RWPE1 (cell line): Measurements from ENCODE around the gene SRSF12.
"Not testable (repeated sequence)": the region's sequence is repeated elsewhere in the genome, so short reads cannot be mapped to it uniquely, and the experiment has no call there.

ENCODE experiments used
- CTCF ChIA-PET: fragments of 350-600 bp; sonication (Branson Sonifier 250); formaldehyde crosslinking; extraction: SDS; loops from one replicate; lab custom pipeline; 2021; lab: Yijun Ruan, JAX
- POLR2A ChIA-PET: fragments of 400-600 bp; formaldehyde crosslinking; extraction: SDS; loops from one replicate; lab custom pipeline; 2020; ENCODE audit warnings: antibody characterized with exemption; ENCODE audit not compliant: low non-redundant PET; lab: Yijun Ruan, JAX
- DNase-seq: peaks from one replicate; pipeline ENCODE4 v3.0.0; 2012; ENCODE audit warnings: low spot score
- H3K27ac ChIP-seq: fragments of 450-650 bp; 2 replicates; pipeline ENCODE4 v1.5.1; 2017
- TF ChIP-seq, protein P1 (sequence below): fragments of 450-650 bp; conservative IDR thresholded peaks from 2 replicates; pipeline ENCODE4 v1.5.1; 2017; ENCODE audit warnings: low read depth, mild to moderate bottlenecking

Gene SRSF12

DNA sequence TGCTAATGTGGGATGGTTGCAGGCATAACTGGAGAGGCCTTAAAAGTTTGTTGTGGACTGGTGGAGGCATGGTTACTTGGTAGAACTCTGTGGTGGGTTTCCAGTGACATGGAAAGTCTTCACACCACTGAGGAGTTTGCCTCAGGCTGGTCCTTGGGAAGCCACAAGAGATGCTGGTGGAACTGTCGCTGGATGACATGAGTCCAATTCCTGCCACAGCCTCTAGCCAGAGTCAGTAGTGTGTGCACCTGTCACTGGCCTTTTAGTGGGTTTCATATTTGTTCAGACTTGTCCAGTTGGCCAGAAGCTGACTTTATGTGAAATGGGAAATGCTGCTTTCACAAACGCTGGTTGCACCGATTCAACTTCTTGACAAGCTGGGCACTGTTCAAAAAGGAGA lies 13.7 kb upstream of the SRSF12 start:
- DNase-seq, result no peak
- TF ChIP-seq, protein P1, sequence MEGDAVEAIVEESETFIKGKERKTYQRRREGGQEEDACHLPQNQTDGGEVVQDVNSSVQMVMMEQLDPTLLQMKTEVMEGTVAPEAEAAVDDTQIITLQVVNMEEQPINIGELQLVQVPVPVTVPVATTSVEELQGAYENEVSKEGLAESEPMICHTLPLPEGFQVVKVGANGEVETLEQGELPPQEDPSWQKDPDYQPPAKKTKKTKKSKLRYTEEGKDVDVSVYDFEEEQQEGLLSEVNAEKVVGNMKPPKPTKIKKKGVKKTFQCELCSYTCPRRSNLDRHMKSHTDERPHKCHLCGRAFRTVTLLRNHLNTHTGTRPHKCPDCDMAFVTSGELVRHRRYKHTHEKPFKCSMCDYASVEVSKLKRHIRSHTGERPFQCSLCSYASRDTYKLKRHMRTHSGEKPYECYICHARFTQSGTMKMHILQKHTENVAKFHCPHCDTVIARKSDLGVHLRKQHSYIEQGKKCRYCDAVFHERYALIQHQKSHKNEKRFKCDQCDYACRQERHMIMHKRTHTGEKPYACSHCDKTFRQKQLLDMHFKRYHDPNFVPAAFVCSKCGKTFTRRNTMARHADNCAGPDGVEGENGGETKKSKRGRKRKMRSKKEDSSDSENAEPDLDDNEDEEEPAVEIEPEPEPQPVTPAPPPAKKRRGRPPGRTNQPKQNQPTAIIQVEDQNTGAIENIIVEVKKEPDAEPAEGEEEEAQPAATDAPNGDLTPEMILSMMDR, result no peak
- POLR2A ChIA-PET, result no interaction called here
- CTCF ChIA-PET, result no interaction called here
- H3K27ac ChIP-seq, result no peak overlapping the region

DNA sequence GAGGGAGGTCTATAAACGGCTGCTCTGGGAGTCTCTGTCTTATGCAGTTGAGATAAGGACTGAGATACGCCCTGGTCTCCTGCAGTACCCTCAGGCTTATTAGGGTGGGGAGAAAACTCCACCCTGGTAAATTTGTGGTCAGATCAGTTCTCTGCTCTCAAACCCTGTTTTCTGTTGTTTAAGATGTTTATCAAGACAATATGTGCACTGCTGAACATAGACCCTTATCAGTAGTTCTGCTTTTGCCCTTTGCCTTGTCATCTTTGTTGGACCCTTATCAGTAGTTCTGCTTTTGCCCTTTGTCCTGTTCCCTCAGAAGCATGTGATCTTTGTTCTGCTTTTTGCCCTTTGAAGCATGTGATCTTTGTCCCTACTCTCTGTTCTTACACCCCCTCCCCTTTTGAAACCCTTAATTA lies 10.4 kb upstream of the SRSF12 start:
- DNase-seq, CTCF ChIA-PET, H3K27ac ChIP-seq, POLR2A ChIA-PET: not testable (repeated sequence)

DNA sequence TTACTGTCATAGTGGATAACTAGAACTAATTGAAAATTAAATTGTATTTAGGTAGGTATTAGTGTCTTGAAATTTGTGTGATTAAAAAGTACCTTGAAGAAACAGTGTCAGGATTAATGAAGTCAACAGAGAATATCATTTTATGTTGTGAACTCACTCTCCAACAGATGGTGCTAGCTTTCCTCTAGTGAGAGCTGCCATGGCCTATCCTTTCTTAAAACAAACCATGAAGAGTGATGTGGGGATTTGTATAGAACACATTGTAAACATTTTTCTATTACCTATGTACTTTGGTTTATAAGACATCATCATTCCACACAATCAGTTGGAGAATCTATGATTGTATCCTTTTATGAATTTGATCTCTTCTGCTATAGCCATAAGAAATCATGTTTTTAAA lies 4.8 kb upstream of the SRSF12 start:
- TF ChIP-seq, protein P1, result peak; percentile 67
- ChIA-PET CTCF (interaction anchor here (0.6 to 1.7 kb wide), 5 partner anchors 41 to 249 kb away, joined by 3 to 11 read pairs (median 3); no protein-coding TSS in a partner anchor), POLR2A (no interaction called here)
- H3K27ac ChIP-seq, result no peak overlapping the region
- DNase-seq, result peak; percentile 36

DNA sequence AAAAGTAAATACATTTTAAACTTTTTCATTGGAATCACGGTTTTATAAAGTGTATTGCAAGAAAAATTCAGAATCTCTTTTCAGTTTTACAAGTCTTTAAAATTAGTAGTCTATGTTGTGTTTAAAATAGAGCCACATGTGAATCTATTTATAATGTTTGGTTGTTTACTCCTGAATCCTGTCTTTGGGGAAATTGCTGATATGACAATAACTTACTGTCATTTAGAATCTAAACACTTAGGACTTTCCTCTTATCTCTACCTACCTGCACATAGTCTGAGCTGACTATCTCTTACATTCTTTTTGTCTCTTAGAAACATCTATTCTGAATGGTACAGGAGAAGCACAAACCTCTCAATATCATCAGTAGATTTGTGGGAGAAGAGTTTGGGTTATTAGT lies 4.1 kb upstream of the SRSF12 start:
- ChIA-PET POLR2A (no interaction called here), CTCF (interaction anchor here (0.6 to 1.7 kb wide), 2 partner anchors 233 to 250 kb away, joined by 3 to 5 read pairs; no protein-coding TSS in a partner anchor)
- no peak for DNase-seq

DNA sequence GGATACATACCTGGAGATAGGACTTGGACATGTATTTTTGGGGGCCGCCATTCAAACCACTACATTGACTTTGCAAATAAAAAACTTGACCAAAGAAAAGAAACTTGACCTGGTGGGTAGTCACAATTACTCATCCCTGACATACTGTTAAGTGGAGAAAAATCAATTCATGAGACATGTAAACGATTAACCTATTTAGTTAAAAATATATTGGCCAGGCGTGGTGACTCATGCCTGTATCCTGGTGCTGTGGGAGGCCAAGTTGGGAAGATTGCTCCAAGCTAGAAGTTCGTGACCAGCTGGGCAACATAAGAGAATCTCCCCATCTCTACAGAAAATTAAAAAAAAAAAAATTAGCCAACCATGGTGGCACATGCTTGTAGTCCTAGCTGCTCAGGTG lies 2.5 kb upstream of the SRSF12 start:
- ChIA-PET POLR2A (no interaction called here), CTCF (no interaction called here)
- TF ChIP-seq, protein P1, result no peak
- DNase-seq, result no peak
- H3K27ac ChIP-seq, result no peak overlapping the region

More for the DNA sequence above, 4.1 kb upstream of the SRSF12 start:
- no peak overlapping the region for H3K27ac ChIP-seq
- TF ChIP-seq, protein P1, result no peak

DNA sequence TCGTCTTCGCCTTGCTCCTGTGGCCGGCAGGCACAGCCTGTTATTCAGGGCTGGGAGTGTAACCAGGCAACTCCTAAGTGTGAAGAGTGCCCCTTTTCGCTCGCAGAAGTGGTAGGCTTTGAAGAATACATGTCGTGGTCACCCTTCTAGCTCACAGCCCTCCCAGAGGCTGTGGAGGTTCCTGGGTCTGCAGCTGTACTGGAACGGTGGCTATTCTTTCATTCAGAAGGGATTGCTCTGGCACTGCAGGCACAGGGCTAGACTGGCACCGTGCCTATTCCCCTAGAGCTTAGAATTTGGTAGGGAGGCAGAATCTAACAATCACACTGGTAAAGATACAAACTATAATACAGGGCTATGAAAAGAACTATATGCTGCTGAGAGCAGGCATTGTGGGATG lies 1.1 kb upstream of the SRSF12 start:
- ChIA-PET POLR2A (no interaction called here), CTCF (no interaction called here)
- H3K27ac ChIP-seq, result no peak overlapping the region
- TF ChIP-seq, protein P1, result no peak
- DNase-seq, result no peak

DNA sequence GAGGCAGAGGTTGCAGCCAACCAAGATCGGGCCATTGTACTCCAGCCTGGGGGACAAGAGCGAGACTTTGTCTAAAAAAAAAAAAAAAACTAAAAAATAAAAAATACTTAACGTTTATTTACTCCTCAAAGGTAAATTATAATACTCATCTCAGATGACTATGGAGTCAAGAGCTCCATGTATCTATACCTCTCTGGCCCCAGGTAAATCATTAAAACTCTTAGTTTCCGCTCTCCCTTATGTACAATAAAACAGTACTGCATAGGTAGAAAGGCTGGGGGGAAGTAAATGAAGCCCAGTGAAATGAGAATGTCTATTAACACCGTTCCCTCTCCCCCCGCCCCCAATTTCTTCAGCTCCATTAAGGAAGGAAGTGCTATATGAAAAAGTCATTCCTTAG lies 1.2 kb downstream of the SRSF12 start:
- TF ChIP-seq, protein P1, result no peak
- CTCF ChIA-PET, result interaction anchor here (1.5 kb wide), 1 partner anchor 133 kb away, joined by 7 read pairs; no protein-coding TSS in a partner anchor
- no peak overlapping the region for H3K27ac ChIP-seq
- no peak for DNase-seq
- POLR2A ChIA-PET, result no interaction called here
